HCT116 (cell line): ENCODE data around the gene OLA1. TPM values are rescaled to one million over a fixed set of nuclear protein-coding genes. Genes with fewer than 3 reads are reported as not detected.

Experiments
- ATAC-seq: fragments of 200-7000 bp; cut with Tn5 transposase; 2 replicates; pipeline ENCODE4 v1.9.1; 2020; ENCODE audit warnings: mild to moderate bottlenecking, moderate library complexity
- BruUV-seq: library from RNA; stranded (reverse); fragments of 400-500 nt; replicated peaks from 2 replicates; lab custom pipeline; 2021; lab: Mats Ljungman, UMichigan
- CTCF ChIA-PET: fragments of 300-600 bp; sonication (Branson Sonifier 250); formaldehyde crosslinking; loops from one replicate; lab custom pipeline; 2021; ENCODE audit warnings: antibody characterized with exemption; lab: Charles Lee
- POLR2A ChIA-PET: fragments of 300-600, 350-600 bp; sonication (Branson Sonifier 250); formaldehyde crosslinking; loops from one replicate; lab custom pipeline; 2021; ENCODE audit warnings: antibody characterized with exemption; lab: Charles Lee
- RAD21 ChIA-PET, 2 experiments: fragments of 300-600 bp; sonication (Branson Sonifier 250); formaldehyde crosslinking; loops; one replicate each; lab custom pipeline; 2023; ENCODE audit warnings: low total read pairs in 2 of 2; ENCODE audit not compliant: uncharacterized antibody in 2 of 2, unreplicated experiment in 2 of 2, low non-redundant PET in 1 of 2; lab: Charles Lee
- DNase-seq: peaks from one replicate; pipeline ENCODE4 v3.0.0-alpha.2; 2010; ENCODE audit warnings: low read depth, low spot score
- H2AFZ ChIP-seq: fragments of 200-600 bp; shearing (Covaris generic), sonication (generic); 2 replicates; pipeline ENCODE4 v1.6.1; 2017; ENCODE audit warnings: low read depth, mixed run types, mixed read lengths, antibody characterized with exemption, low read length; ENCODE audit not compliant: poor library complexity, severe bottlenecking
- H3K27ac ChIP-seq: 2 replicates; pipeline ENCODE4 v1.5.1; 2012; ENCODE audit warnings: low read depth, low read length
- H3K27me3 ChIP-seq: fragments of 200-600 bp; sonication (generic); 2 replicates; pipeline ENCODE4 v1.6.1; 2016; ENCODE audit warnings: mixed run types, low read length, mixed read lengths; ENCODE audit not compliant: insufficient read depth
- H3K36me3 ChIP-seq, 2 experiments: fragments of 200-500 bp in 1 of 2; fragments of 200-600 bp in 1 of 2; sonication (Bioruptor generic) in 1 of 2; sonication (generic) in 1 of 2; 2 replicates each; pipeline versions ENCODE4 v1.5.1 to v1.6.1; 2014 to 2016; ENCODE audit warnings: low read length in 2 of 2, inconsistent platforms in 1 of 2, mixed read lengths in 1 of 2, mixed run types in 1 of 2; ENCODE audit not compliant: insufficient read depth in 2 of 2, control insufficient read depth in 1 of 2
- H3K4me1 ChIP-seq, 2 experiments: fragments of 200-600 bp in 1 of 2; sonication (generic) in 1 of 2; 2 replicates each; pipeline versions ENCODE4 v1.5.1 to v1.6.1; 2012 to 2017; ENCODE audit warnings: low read length in 2 of 2, inconsistent platforms in 1 of 2, mild to moderate bottlenecking in 1 of 2, mixed read lengths in 1 of 2, mixed run types in 1 of 2, moderate library complexity in 1 of 2; ENCODE audit not compliant: insufficient read depth in 2 of 2, control insufficient read depth in 1 of 2
- H3K4me2 ChIP-seq: fragments of 200-600 bp; sonication (generic); 2 replicates; pipeline ENCODE4 v1.6.1; 2017; ENCODE audit warnings: mixed run types, low read length, mixed read lengths
- H3K4me3 ChIP-seq, 2 experiments: fragments of 200-600 bp in 1 of 2; sonication (generic) in 1 of 2; replicated peaks in 1 of 2; 2 replicates each; pipeline ENCODE4 v1.5.1; 2011 to 2016; ENCODE audit warnings: low read length in 2 of 2, control low read depth in 1 of 2, low read depth in 1 of 2, mild to moderate bottlenecking in 1 of 2, mixed read lengths in 1 of 2, mixed run types in 1 of 2
- H3K79me2 ChIP-seq: fragments of 200-600 bp; sonication (generic); 2 replicates; pipeline ENCODE4 v1.6.1; 2017; ENCODE audit warnings: mild to moderate bottlenecking, mixed run types, low read length, moderate library complexity, mixed read lengths; ENCODE audit not compliant: insufficient read depth
- H3K9ac ChIP-seq: fragments of 200-600 bp; sonication (generic); 2 replicates; pipeline ENCODE4 v1.6.1; 2016; ENCODE audit warnings: low read length, mixed read lengths
- H3K9me2 ChIP-seq: fragments of 200-600 bp; sonication (generic), shearing (Covaris generic); 2 replicates; pipeline ENCODE4 v1.6.1; 2017; ENCODE audit warnings: mixed run types, mild to moderate bottlenecking, moderate library complexity; ENCODE audit not compliant: insufficient read depth
- H3K9me3 ChIP-seq, 2 experiments: fragments of 200-500 bp in 1 of 2; fragments of 200-600 bp in 1 of 2; sonication (Bioruptor generic) in 1 of 2; sonication (generic) in 1 of 2; 2 replicates each; pipeline ENCODE4 v1.6.1; 2014 to 2017; ENCODE audit warnings: low read length in 2 of 2, mixed read lengths in 2 of 2, inconsistent platforms in 1 of 2, low read depth in 1 of 2, mild to moderate bottlenecking in 1 of 2, mixed run types in 1 of 2, moderate library complexity in 1 of 2; ENCODE audit not compliant: control insufficient read depth in 1 of 2, insufficient read depth in 1 of 2
- H4K20me1 ChIP-seq: fragments of 200-600 bp; sonication (generic), shearing (Covaris generic); 2 replicates; pipeline ENCODE4 v1.6.1; 2017; ENCODE audit warnings: mixed run types, mild to moderate bottlenecking, moderate library complexity; ENCODE audit not compliant: insufficient read depth
- ATF3 ChIP-seq: IDR thresholded peaks from 2 replicates; pipeline ENCODE4 v1.6.1; 2012
- CEBPB ChIP-seq: IDR thresholded peaks from 2 replicates; pipeline ENCODE4 v1.6.1; 2012; ENCODE audit warnings: low read depth
- EGR1 ChIP-seq: IDR thresholded peaks from 2 replicates; pipeline ENCODE4 v1.6.1; 2012; ENCODE audit warnings: low read depth
- ELF1 ChIP-seq: IDR thresholded peaks from 2 replicates; pipeline ENCODE4 v1.6.1; 2012; ENCODE audit warnings: low read depth, borderline replicate concordance
- EZH2 ChIP-seq: fragments of 200-600 bp; sonication (generic); IDR thresholded peaks from 2 replicates; pipeline ENCODE4 v1.6.1; 2017; ENCODE audit warnings: antibody characterized with exemption, mixed run types
- EZH2phosphoT487 ChIP-seq: fragments of 200-600 bp; IDR thresholded peaks from 2 replicates; pipeline ENCODE4 v1.6.1; 2018; ENCODE audit warnings: antibody characterized with exemption, borderline replicate concordance
- MAX ChIP-seq: IDR thresholded peaks from 2 replicates; pipeline ENCODE4 v1.6.1; 2012
- POLR2A ChIP-seq: IDR thresholded peaks from 2 replicates; pipeline ENCODE4 v1.7.0; 2011; ENCODE audit warnings: borderline replicate concordance; ENCODE audit not compliant: insufficient read depth, insufficient read length; ENCODE audit errors: extremely low read depth
- POLR2AphosphoS5 ChIP-seq: IDR thresholded peaks from 2 replicates; pipeline ENCODE4 v1.6.1; 2011; ENCODE audit warnings: mild to moderate bottlenecking, low read depth, low read length, moderate library complexity
- RAD21 ChIP-seq: IDR thresholded peaks from 2 replicates; pipeline ENCODE4 v1.6.1; 2012; ENCODE audit warnings: low read depth, mild to moderate bottlenecking
- SIN3A ChIP-seq: IDR thresholded peaks from 2 replicates; pipeline ENCODE4 v1.6.1; 2012; ENCODE audit warnings: low read depth
- SRF ChIP-seq: IDR thresholded peaks from 2 replicates; pipeline ENCODE4 v1.6.1; 2012; ENCODE audit warnings: low read depth
- TCF7L2 ChIP-seq: IDR thresholded peaks from 2 replicates; pipeline ENCODE4 v1.7.0; 2011; ENCODE audit warnings: borderline replicate concordance, inconsistent platforms; ENCODE audit not compliant: insufficient read depth, insufficient read length; ENCODE audit errors: extremely low read depth
- YY1 ChIP-seq: IDR thresholded peaks from 2 replicates; pipeline ENCODE4 v1.6.1; 2011; ENCODE audit warnings: low read length, low read depth, moderate library complexity, mild to moderate bottlenecking; ENCODE audit not compliant: insufficient replicate concordance; ENCODE audit errors: extremely low read depth
- ZBTB33 ChIP-seq: IDR thresholded peaks from 2 replicates; pipeline ENCODE4 v1.6.1; 2011; ENCODE audit warnings: mild to moderate bottlenecking, low read length, moderate library complexity; ENCODE audit not compliant: insufficient replicate concordance; ENCODE audit errors: extremely low read depth
- ZFX ChIP-seq: fragments of 450-650 bp; IDR thresholded peaks from 2 replicates; pipeline ENCODE4 v1.6.1; 2017
- intact Hi-C: fragments of 100-400 bp; cut with micrococcal nuclease; formaldehyde crosslinking; loops from 2 replicates; pipeline ENCODE4 v1.10.0; 2022
- total RNA-seq: library from RNA; stranded (reverse); gene quantifications from one replicate; pipeline ENCODE4 v1.2.1, GENCODE V29; 2021; ENCODE audit not compliant: unreplicated experiment
- TF ChIP-seq, protein P1 (sequence below), 3 experiments: fragments of 200-600 bp in 1 of 3; sonication (generic) in 1 of 3; IDR thresholded peaks in 2 of 3; conservative IDR thresholded peaks in 1 of 3; 2 replicates each; pipeline ENCODE4 v1.5.1; 2012 to 2017; ENCODE audit warnings: low read depth in 2 of 3, low read length in 2 of 3, antibody characterized with exemption in 1 of 3, borderline replicate concordance in 1 of 3, control low read depth in 1 of 3, mild to moderate bottlenecking in 1 of 3, mixed read lengths in 1 of 3, mixed run types in 1 of 3, moderate library complexity in 1 of 3; ENCODE audit not compliant: insufficient read depth in 1 of 3

OLA1 gene
- total RNA-seq, 1 experiment from 2014 or later, result 219 TPM

GRCh38 chr2:174059178-174059883 lies 189.0 kb downstream of the OLA1 start:
- POLR2A ChIA-PET, result no interaction called here
- Histone ChIP-seq H4K20me1 (no peaks in the 10 kb centered on the region), H3K9me3 (peaks cover 0 to 6% of the 10 kb centered on the region in 2 experiments; a peak in 1 of 4 replicates), H3K9ac (no peak overlapping the region), H3K4me1 (peaks cover 0 to 8% of the 10 kb centered on the region in 2 experiments; a peak in 2 of 4 replicates), H2AFZ (peak overlapping the region; percentile 45), H3K4me2 (no peak overlapping the region), H3K79me2 (no peaks in the 10 kb centered on the region), H3K27me3 (no peaks in the 10 kb centered on the region), H3K36me3 (no peaks in the 10 kb centered on the region), H3K4me3 (no peak overlapping the region), H3K9me2 (no peaks in the 10 kb centered on the region), H3K27ac (no peak overlapping the region)
- ATAC-seq, result no peak
- CTCF ChIA-PET, result no interaction called here
- no peak for DNase-seq
- TF ChIP-seq TCF7L2 (no peak), EZH2phosphoT487 (no peak), YY1 (no peak), MAX (no peak), ELF1 (no peak), CEBPB (no peak), RAD21 (no peak), EZH2 (no peak), POLR2AphosphoS5 (no peak), ZFX (no peak), EGR1 (no peak), POLR2A (no peak), ATF3 (no peak), SIN3A (no peak), SRF (no peak), ZBTB33 (no peak)
- TF ChIP-seq, protein P1, sequence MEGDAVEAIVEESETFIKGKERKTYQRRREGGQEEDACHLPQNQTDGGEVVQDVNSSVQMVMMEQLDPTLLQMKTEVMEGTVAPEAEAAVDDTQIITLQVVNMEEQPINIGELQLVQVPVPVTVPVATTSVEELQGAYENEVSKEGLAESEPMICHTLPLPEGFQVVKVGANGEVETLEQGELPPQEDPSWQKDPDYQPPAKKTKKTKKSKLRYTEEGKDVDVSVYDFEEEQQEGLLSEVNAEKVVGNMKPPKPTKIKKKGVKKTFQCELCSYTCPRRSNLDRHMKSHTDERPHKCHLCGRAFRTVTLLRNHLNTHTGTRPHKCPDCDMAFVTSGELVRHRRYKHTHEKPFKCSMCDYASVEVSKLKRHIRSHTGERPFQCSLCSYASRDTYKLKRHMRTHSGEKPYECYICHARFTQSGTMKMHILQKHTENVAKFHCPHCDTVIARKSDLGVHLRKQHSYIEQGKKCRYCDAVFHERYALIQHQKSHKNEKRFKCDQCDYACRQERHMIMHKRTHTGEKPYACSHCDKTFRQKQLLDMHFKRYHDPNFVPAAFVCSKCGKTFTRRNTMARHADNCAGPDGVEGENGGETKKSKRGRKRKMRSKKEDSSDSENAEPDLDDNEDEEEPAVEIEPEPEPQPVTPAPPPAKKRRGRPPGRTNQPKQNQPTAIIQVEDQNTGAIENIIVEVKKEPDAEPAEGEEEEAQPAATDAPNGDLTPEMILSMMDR (IDR thresholded peaks at IDR 0.05 in 2 of 3, conservative IDR thresholded peaks at IDR 0.05 in 1 of 3; ENCODE audit: borderline replicate concordance in 1 of 3, insufficient read depth in 1 of 3, low read depth in 2 of 3, low read length in 2 of 3), result no peak
- intact Hi-C loops, result loop anchor here (10.0 kb wide), 1 partner anchor 305 kb away; no protein-coding TSS in a partner anchor
- RAD21 ChIA-PET, result no interaction called here
- no TSS peak for BruUV-seq
